ENCODE measurements around the gene ANKS6. TPM values are rescaled to one million over a fixed set of nuclear protein-coding genes. Genes with fewer than 3 reads are reported as not detected.

Gene ANKS6
- total and polyA plus RNA-seq, 2 experiments from 2014 or later: 36.9 to 59.0 TPM

GRCh38 chr9:98767196-98767595 lies 29.2 kb downstream of the ANKS6 start:
- Histone ChIP-seq H3K27me3 (ENCODE audit: insufficient read depth) (no peaks in the 10 kb centered on the region), H3K79me2 (replicated peaks; ENCODE audit: insufficient read depth) (no peaks in the 10 kb centered on the region), H3K9me2 (ENCODE audit: insufficient read depth) (no peaks in the 10 kb centered on the region), H3K4me1 (ENCODE audit: insufficient read depth) (no peaks in the 10 kb centered on the region), H2AFZ (no peak overlapping the region), H4K20me1 (replicated peaks; ENCODE audit: insufficient read depth) (peaks cover 5% of the 10 kb centered on the region; the same call in 1 of the 2 replicates), H3K4me2 (no peak overlapping the region), H3F3A (replicated peaks; ENCODE audit: low read depth) (no peaks in the 10 kb centered on the region), H3K4me3 (no peak overlapping the region), H3K36me3 (ENCODE audit: insufficient read depth) (peaks cover 25% of the 10 kb centered on the region), H3K27ac (ENCODE audit: low read depth) (no peak overlapping the region)
- Mint-ChIP-seq H3K9me3 (no peaks in the 10 kb centered on the region; the same call in 2 of the 3 replicates), H3K27ac (no peak overlapping the region), H3K36me3 (ENCODE audit: low read depth) (peaks cover 61% of the 10 kb centered on the region), H3K4me1 (no peaks in the 10 kb centered on the region), H3K4me3 (no peak overlapping the region), H3K27me3 (ENCODE audit: insufficient read depth, low read depth, poor library complexity) (peaks cover 8% of the 10 kb centered on the region)
- ATAC-seq (no peak), DNase-seq (ENCODE audit: low spot score) (no peak)
- TF ChIP-seq CTCF (conservative IDR thresholded peaks at IDR 0.05; ENCODE audit: low read depth in 2 of 2) (no peak), CREB1 (CRISPR knock-in tag; IDR thresholded peaks at IDR 0.05; ENCODE audit: low read depth) (no peak), ZNF114 (CRISPR knock-in tag; IDR thresholded peaks at IDR 0.05) (no peak), EZH2 (IDR thresholded peaks at IDR 0.05; ENCODE audit: low read depth, unreplicated experiment) (no peak), NANOG (IDR thresholded peaks at IDR 0.05; ENCODE audit: borderline replicate concordance) (no peak), ETS1 (IDR thresholded peaks at IDR 0.05) (no peak), EZH2phosphoT487 (IDR thresholded peaks at IDR 0.05; ENCODE audit: unreplicated experiment) (no peak), ZNF331 (CRISPR knock-in tag; IDR thresholded peaks at IDR 0.05; ENCODE audit: low read depth) (no peak), REST (IDR thresholded peaks at IDR 0.05; ENCODE audit: unreplicated experiment) (no peak), ZNF462 (CRISPR knock-in tag; IDR thresholded peaks at IDR 0.05) (no peak), JUNB (IDR thresholded peaks at IDR 0.05; ENCODE audit: unreplicated experiment) (no peak), STAT1 (IDR thresholded peaks at IDR 0.05; ENCODE audit: unreplicated experiment) (no peak), POLR2AphosphoS5 (IDR thresholded peaks at IDR 0.05; ENCODE audit: low read depth) (no peak)
